Stimulated activated CD8-positive, alpha-beta memory T cell treated with anti-CD3 and anti-CD28 coated beads, Interleukin-4, amount 100 ng/mL, for 4 hours (primary cell): ENCODE data around the gene FBXL7.

Experiments
- DNase-seq, 2 donors: peaks; one replicate each; pipeline ENCODE4 v3.0.0-alpha.2; 2020; ENCODE audit warnings: low read depth in 2 of 2, low spot score in 1 of 2

The FBXL7 gene

GRCh38 chr5:15575666-15576065 is 75.7 kb downstream of the FBXL7 start:
- no peak for DNase-seq

GRCh38 chr5:15577132-15577531 is 77.2 kb downstream of the FBXL7 start:
- no peak for DNase-seq

GRCh38 chr5:15577831-15578230 is 77.9 kb downstream of the FBXL7 start:
- DNase-seq = no peak

- DNase-seq = no peak
These were observed 79.4 kb downstream of the FBXL7 start for GRCh38 chr5:15579193-15579990.

- no peak for DNase-seq
These were observed 84.5 kb downstream of the FBXL7 start for GRCh38 chr5:15584528-15584927.

- no peak for DNase-seq
These were observed 85.1 kb downstream of the FBXL7 start for GRCh38 chr5:15585128-15585527.

- no peak for DNase-seq
These were observed 86.0 kb downstream of the FBXL7 start for GRCh38 chr5:15585841-15586591.

- no peak for DNase-seq
These were observed 87.9 kb downstream of the FBXL7 start for GRCh38 chr5:15587916-15588315.

- no peak for DNase-seq
These were observed 92.7 kb downstream of the FBXL7 start for GRCh38 chr5:15592728-15593127.

GRCh38 chr5:15594977-15595568 is 95.1 kb downstream of the FBXL7 start:
- no peak for DNase-seq

- no peak for DNase-seq
These were observed 95.9 kb downstream of the FBXL7 start for GRCh38 chr5:15595929-15596328.

- DNase-seq = no peak
These were observed 97.0 kb downstream of the FBXL7 start for GRCh38 chr5:15596936-15597335.

GRCh38 chr5:15597804-15598203 is 97.8 kb downstream of the FBXL7 start:
- DNase-seq = no peak

- no peak for DNase-seq
These were observed 98.4 kb downstream of the FBXL7 start for GRCh38 chr5:15598294-15598902.

- DNase-seq = no peak
These were observed 100.1 kb downstream of the FBXL7 start for GRCh38 chr5:15600035-15600434.

- no peak for DNase-seq
These were observed 101.3 kb downstream of the FBXL7 start for GRCh38 chr5:15601274-15601673.

GRCh38 chr5:15601853-15602252 is 101.9 kb downstream of the FBXL7 start:
- DNase-seq = no peak

- no peak for DNase-seq
These were observed 105.0 kb downstream of the FBXL7 start for GRCh38 chr5:15604986-15605385.

- no peak for DNase-seq
These were observed 106.2 kb downstream of the FBXL7 start for GRCh38 chr5:15606197-15606596.

- no peak for DNase-seq
These were observed 107.1 kb downstream of the FBXL7 start for GRCh38 chr5:15607076-15607475.

GRCh38 chr5:15609076-15609725 is 109.2 kb downstream of the FBXL7 start:
- DNase-seq = no peak
